DMS79 treated with DMSO at 0.1 percent for 48 hours (cell line): ENCODE measurements around the gene SLC43A2.
"Not testable (repeated sequence)": the region's sequence is repeated elsewhere in the genome, so short reads cannot be mapped to it uniquely, and the experiment has no call there.

ENCODE experiments used
- DNase-seq: peaks from one replicate; lab custom pipeline; 2025; lab: John Stamatoyannopoulos, UW

Gene SLC43A2

DNA sequence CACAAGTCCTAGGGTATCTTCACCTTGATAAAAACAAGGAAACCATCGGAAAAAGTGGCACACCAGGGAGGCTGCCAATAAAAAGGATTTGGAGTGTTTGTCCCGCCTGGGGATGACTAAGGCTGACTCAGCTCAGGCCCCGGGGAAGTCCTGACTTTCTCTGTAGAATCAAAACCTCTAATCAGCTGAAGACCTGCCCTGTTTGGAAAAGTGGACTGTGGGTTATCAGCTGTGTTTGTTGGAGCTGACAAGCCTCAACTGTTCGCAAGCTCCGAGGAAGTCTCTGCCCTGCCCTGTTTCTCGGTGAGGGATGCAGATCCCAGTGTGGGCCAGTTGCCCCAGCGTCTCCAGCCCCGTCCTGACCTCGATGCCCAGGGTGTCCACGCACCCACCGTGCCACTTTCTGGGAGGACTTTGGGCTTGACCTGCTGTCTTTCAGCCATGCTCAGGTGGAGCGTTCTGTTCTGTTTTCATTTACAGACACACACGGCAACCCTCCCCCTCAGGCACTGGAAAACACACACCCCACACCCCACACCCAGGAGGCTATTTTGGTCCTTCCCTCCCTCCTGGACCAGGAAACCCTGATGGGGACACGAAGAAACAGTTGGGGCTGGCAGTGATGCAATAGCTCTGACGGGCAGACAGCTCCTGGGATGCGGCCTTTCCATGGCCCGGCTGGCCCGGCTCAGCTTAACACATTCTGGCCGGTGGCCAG, 38.4 kb downstream of the SLC43A2 start:
- DNase-seq = no peak

DNA sequence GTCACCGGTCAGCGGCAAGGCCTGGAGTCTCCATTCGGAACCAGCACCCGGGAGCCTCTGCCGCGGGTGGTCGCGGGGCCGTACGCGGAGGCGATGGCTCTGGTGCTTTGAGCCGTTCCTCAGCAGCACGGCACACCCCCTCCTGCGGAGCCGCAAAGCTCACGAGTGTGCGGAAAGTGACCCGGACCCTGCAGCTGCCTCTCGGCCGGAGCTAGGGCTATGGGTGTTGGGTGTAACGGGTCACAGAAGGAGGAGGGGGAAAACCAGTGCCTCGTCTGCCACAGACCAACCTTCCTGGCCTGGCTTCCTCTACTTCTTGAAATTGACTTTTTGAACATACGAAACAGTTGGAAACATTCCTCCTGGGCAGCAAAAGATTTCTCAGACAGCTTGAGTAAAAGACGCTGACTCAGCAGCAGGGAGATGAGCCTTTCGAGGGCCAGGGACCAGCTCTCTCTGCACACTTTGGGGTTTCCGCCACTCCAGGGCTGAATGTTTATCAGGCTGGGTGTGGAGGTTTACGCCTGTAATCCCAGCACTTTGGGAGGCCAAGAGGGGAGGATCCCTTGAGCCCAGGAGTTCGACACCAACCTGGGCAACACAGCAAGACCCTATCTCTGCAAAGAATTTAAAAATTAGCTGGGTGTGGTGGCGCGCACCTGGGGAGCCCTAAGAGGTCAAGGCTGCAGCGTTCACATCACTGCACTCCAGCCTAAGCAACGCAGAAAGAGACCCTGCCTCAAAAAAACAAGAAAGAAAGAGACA, 39.6 kb downstream of the SLC43A2 start:
- no peak for DNase-seq

DNA sequence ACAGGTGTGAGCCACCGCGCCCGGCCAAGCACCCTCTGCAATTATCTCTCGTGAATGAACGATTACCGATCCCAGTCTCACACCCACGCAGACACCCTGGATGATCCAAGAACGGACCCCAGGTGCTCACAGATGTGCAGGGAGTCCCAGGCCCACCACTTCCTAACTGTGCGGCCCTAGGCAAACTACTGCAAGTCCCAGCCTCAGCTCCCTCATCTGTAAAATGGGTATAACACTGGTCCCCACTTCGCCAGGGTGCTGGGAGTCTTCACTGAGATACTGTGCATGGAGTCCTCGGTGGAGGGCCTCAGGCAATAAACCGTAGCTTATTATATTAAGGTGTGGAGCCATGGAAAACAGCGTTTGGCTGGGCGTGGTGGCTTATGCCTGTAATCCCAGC, 44.5 kb downstream of the SLC43A2 start:
- no peak for DNase-seq

DNA sequence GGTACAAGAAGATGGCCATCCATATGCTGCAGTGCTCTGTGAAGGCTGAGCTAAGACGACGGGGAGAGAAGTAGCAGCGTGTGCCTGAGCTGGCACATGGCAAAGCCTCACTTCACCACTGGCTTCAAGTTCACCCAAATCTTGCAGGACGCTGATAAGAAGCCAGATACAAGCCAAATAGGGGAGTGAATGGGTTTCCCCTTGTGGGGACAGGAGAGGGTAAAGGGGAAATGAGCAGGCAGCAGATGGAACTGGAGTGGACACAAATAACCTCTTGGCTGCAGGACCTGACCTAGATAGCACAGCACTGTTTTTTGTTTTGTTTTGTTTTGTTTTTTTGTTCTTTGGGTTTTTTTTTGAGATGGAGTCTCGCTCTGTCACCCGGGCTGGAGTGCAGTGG, 45.1 kb downstream of the SLC43A2 start:
- DNase-seq = no peak

DNA sequence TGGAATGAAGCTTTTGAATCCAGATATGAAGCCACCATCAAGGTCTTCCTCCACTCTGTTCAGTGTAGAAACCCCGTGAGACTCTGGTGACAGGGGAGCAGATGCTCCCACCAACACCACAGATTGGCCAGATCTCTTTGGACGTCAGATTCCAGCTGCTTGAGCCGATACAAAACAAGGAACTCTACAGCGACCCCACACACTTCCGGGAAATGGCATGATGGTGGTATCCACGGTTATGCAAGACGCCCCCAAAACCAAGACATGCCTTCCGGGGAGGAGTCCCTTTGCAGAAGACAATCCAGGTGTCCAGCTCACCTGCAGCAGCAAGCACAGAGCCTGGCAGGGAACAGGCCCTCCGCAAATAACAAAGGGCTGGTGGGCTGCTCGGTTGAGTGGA, 46.3 kb downstream of the SLC43A2 start:
- DNase-seq = no peak

DNA sequence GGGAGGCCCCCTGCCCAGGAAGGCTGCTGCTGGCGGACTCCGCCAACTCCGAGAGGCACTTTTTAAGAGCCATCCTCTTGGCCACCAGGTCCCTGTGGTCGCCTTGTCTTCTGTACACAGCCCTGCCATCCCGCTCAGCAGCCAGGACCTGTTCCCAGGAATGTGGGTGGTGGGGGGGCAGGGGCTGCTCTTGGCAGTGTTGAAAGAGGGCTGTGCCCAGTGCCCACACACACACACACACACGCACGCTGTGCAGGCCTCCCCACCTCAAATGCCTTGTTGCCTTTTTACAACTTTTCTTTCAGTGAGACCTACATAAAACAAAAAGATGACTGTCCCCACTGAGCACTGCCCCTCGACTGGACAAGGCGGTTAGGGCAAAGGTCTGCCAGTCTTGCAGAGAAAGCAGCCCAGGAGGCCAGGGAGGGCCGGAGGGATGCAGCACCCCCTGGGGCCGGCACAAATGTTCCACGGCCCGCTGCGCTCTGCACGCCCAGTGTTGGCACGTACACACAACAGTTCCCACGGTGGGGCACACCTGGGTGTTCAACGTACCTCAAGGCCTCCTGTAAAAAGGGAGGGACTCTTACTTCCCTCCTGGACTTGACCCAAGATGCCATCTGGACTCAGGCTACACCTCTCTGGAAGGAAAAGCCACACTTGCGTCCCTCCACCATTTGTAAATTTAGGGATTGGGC, 47.5 kb downstream of the SLC43A2 start:
- no peak for DNase-seq

DNA sequence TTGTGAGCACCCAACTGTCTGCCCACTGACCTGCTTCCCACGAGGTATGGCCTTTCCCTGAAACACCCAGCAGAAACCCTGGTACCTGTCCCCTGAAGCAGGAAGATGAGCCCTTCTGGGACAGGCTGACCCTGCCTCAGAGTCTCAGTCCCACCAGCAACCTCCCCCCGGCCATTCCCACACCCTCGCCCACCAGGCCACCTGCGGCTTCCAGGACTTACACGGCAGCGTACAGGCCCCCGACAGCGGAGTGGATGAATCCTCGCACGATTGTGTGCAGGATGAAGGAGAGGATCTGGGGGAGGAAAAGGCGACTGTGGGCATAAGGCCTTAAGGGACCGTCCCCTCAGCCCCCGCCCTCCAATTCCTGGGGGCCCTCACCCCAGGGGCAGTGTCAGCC, 50.6 kb downstream of the SLC43A2 start:
- DNase-seq = no peak

DNA sequence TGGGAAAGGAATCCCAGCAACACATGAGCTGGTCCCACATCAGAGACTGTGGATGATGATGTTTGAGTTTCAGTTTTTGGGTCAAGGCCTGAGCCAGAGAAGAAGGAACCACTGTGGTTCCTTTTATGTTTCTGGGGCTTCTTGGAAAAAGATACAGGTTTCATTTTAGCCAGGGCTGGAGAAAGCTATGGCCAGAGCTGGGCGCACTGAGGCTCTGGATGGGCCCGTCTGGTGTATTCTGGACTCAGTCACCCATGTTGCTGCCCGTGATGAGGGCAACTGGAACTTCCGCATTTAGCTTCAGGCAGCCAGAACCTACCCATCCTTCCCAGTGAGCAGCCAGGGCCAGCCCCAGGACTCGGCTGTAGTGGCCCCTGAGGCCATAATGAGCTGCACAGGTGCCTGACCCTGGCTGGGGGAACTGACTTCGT, 51.0 kb downstream of the SLC43A2 start:
- DNase-seq = no peak

DNA sequence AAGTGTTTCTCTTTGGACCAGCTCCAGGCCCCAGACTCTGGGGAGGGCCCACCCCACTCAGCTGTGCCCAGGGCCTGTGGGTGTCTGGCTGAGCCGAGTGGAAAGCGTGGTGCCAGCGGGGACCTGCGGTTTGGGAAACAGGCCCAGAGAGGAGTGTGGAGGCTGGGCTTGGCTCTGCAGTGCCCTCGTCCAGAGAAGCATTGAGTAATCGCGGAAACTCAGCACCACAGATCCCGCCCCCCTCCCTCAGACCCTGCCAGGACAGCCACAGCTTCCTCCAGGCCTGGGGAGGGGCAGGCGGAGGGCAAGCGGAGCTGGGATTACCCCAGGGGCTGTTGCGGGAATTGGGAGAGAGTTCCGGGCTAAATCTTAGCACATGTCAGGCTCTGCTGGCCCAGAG, 51.5 kb downstream of the SLC43A2 start:
- DNase-seq = no peak

DNA sequence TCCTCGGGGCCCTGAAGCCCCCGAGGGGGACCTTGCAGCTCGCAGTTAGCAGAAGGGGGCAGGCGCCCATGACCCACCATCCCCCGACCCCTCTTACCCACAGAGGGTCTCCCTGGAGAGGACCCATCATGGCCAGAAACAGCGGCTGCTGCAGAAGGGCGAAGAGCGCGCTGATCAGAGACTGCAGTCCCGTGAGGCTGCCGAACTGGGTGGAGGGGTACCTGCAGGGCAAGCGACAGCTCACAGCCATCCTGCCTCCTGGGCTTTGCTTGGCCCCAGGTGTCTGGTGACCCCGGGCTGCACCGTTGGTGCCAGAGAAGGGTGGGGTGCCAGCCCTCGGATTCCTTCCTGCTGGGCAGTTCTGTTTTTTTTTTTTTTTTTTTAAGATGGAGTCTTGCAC, 52.1 kb downstream of the SLC43A2 start:
- DNase-seq = no peak

DNA sequence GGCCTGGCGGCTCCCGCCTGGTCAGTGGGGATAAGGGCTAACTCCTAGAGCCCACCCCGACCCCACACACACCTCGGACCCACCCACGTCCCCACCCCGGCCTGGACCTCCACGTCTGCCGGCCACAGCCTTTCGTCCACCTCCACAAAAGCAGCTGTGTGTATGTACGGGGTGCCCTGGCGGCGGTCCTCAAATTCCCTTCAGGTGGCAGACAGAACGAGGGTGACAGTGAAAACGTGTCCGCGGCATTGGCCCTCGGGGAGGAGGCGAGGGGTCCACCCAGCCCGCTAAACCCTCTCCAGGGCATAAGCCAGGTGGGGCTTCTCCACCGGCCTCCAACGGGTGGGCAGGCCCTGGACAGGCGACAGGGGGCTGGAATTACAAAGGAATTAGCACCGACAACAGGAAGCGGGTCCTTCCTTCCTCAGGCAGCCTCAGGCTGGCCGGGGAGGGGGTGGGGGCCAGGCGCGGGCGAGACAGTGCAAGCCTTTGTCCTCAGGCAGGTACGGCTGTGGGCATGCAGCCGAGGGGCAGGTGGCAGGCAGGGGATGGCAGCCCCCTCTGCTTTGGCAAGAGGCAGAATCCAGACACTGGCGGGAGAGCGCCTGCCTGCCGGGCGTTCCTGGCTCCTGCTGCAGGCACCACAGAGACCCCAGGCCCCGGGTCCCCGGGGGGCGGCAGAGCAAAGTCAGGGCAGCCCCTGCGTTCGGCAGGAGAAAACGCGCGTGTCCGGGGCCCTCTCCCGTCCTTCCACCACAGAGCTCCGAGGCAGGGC, 53.8 kb downstream of the SLC43A2 start:
- DNase-seq = no peak

DNA sequence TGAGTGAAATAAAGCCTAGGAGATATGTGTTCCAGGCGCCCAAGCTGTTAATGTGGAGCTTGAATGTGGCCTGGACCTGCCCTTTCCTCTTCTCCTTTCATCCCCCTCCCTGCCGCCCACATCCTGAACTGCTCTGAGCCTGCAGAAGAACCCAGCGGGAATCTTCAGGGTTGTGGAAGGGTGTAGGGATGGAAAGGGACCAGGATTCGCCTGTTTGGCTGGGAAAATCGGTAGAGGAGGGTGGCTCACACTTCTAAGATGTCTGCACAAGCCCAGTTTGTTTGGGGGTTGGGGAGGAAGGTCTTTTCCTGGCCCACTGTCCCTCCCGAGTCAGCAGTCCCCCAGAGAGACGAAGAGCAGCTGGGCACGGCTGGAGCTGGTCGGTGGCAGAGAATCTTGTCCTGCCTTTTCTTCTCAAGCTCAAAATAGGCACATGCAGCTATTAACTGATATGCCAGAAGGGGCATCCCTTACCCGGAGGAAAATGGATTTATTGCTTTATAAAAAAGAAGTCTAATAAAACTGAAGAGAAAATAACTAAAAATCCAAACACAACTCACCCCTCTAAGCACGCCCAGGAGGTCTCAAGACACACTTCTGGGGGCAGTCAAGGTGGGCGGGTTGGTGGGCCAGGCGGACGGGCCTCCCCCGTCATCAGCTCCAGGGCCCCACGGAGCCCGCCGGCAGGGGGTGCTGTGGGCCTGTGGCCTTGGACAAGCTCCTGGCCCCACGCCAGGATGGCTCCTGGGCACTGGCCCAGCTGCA, 54.5 kb downstream of the SLC43A2 start:
- DNase-seq = peak; percentile 8

DNA sequence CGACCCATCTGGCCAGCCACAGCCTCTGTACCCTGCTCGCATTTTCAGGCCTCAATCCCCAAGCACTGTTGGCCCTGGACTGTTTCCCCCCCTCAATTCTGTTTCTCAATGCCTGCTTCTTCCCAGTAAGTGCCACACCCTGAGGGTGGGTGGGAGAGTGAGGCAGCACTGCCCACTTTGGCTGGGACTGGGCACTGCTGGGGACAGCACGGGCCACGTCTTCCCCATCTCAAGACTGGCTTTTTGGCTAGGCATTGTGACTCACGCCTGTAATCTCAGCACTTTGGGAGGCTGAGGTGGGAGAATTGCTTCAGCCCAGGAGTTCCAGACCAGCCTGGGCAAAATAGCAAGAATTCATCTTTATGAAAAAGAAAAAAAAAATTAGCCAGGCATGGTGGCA, 56.0 kb downstream of the SLC43A2 start:
- DNase-seq = not testable (repeated sequence)

DNA sequence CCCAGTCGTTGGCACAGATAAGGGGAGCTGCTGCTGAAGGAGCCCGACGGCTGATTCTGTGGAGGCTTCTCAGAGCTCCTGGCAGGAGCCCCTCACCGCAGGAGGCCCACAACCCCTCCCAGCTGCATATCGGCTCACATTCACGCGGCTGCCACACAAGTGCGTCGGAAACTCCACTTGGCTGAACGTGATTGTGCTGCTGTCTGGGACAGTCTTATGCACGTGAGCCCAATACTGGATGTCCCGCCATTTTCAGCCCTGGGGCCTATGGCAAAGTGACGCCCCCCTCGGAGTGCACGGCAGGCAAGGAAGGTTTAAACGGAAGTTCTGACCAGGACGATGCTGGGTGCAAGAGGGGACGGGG, 57.3 kb downstream of the SLC43A2 start:
- no peak for DNase-seq

DNA sequence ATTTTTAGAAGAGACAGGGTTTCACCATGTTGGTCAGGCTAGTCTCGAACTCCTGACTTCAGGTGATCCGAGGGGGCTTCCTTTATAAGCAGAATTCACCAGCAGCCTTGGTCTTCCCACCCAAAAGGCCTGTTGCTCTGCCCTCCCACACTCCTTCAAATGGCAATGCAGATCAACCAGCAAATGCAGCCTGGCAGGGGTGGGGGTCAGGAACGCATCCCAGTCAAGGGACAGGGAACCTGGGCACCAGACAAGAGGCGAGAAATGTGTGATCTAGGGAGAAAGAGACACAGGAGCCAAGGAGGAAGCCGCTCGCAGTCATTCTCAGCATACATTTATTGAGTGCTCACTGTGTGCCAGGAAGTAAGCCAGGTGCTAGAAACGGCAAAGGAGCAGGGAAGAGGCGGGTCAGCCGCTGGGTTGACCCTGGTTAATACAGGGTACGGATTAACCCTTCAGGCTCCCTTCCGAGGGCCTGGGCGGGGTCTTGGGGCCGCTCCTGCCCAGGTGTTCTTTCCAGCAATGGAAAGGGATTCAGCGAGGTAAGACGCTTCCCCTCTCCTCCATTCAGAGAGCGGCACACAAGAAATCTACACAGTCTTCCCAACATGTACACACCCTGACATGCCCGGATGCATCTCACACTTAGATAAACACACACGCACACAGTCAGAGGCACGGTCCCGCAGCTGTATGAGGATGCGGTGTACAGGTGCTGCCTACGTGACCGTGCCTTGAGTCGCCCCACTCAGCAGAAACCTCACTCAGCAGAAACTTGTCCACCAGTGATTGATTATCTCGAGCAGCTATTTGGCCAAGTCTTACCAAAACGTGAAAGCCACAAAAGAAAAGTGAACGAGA, 59.5 kb downstream of the SLC43A2 start:
- DNase-seq = no peak

DNA sequence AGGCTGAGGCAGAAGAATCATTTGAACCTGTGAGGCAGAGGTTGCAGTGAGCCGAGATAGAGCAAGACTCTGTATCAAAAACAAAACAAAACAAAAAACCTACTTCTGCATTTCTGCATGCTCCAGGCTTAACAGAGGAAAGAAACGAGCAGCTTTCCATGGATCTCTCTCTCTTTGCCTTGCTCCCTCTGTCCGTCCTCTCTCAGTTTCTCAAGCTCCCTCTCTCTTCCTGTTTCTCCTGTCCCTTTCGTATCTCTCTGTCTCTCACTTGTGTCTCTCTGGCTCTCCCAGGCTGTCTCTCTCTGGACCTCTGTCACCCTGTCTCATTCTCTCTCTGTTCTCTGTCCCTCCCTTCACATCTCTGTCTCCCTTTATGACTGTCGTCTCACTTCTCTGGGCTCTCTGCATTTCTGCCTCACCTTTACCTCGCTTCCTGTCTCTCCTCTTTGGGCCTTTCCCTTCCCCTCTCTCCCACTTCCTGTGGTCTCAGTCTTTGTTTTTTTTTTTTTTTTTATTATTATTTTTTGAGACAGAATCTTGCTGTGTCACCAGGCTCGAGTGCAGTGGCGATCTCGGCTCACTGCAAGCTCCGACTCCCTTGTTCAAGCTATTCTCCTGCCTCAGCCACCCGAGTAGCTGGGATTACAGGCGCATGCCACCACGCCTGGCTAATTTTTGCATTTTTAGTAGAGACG, 62.0 kb downstream of the SLC43A2 start:
- no peak for DNase-seq

DNA sequence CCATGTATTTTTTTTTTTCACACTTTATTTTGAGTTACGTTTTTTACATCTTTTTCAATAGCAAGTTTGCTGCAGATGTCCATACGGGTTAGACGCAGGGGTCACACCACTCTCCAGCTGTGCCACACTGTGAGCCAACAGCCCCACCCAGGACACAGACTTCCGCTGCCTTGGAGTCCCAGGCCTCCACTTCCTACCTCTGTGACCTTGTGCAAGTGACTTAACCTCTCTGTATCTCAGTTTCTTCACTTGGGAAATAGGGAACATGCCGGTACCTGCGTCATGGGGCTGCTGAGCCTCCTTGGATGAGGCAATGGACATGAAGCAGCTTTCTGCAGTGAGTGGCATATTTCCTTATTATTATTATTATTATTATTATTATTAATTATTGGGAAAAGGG, 62.8 kb downstream of the SLC43A2 start:
- no peak for DNase-seq

DNA sequence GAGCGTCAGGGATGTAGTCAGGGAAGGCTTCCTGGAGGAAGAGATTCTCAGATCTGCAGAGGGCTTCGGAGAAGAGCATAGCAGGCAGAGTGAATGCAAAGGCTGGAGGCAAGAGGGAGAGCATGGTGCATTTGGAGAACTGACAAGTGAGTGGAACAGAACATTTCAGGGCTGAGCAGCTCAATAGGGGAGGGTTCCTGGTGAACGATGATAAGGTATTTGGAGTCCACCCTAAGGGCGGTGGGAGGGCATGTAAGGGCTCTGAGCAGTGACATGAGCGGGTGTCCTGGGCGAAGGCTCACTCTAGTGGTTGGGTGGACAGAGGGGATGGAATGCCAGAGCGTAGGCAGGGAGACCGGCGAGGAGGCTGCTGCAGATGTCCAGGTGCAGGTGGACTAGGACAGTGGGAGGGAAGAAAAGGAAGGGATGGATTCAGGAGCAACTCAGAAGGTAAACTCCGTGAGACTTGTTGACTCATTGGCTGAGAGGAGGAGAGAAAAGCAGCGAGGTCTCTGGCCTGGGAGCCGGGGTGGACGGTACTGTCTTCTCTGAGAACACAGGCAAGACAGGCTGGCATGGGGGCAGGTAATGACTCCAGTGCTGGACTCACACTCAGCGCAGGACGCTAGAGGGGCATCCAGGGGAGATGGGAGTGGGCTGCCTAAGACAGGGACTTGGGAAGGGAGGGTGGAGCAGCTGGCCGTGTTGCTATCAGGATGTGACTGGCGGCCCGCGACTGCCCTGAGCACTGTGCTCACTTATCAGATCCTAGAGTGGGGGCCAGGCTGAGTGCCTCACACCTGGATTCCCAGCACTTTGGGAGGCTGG, 64.6 kb downstream of the SLC43A2 start:
- no peak for DNase-seq

DNA sequence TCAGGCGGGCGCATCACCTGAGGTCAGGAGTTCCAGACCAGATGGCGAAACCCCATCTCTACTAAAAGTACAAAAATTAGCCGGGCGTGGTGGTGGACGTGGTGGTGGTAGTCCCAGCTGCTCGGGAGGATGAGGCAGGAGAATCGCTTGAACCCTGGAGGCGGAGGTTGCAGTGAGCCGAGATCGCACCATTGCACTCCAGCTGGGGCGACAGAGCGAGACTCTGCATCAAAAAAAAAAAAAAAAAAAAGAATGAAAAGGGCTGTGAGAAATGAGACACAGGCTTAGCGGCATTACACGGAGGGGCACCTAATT, 65.2 kb downstream of the SLC43A2 start:
- DNase-seq = not testable (repeated sequence)
